ENCODE data around the gene RPIA. TPM values are rescaled to one million over a fixed set of nuclear protein-coding genes. Genes with fewer than 3 reads are reported as not detected.
"Not testable (repeated sequence)": the region's sequence is repeated elsewhere in the genome, so short reads cannot be mapped to it uniquely, and the experiment has no call there.

The RPIA gene
- total and polyA plus RNA-seq, 7 donors = 14.1 to 45.6 (median 21.2) TPM

- 82 to 84% (median 83%) methylated on average over 2 of the region's 2 CpGs for WGBS, 3 donors
- H3K27me3 ChIP-seq (ENCODE audit: insufficient read depth in 3 of 3, low read length in 2 of 3); H3K36me3 ChIP-seq (ENCODE audit: insufficient read depth in 1 of 2, low read depth in 1 of 2); H3K4me1 ChIP-seq; intact Hi-C loops (cut with DNase I); H3K4me3 ChIP-seq; ATAC-seq; H3K27ac ChIP-seq; H3K9me3 ChIP-seq; DNase-seq: not testable (repeated sequence)
Measured at GRCh38 chr2:88795932-88796331, 104.5 kb downstream of the RPIA start.

DNA sequence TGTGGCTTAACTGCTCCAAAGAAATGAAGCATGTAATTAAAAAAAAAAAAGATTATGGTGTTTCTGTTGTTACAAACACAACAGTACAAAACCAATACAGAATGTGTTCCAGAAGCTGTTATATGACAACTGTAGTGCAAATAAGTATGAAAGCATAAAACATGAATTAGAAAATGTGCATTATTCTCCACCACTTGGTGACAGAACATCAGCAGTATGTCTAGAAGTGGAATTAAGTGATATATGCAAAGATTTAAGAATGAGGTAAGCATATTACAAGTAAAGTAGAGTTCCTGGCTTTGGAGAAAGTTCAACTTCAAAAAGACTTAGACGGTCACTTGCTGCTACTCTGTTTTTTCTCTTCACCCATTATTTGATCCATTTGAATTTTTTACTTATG, 105.0 kb downstream of the RPIA start:
- H3K36me3 ChIP-seq (ENCODE audit: insufficient read depth in 1 of 2, low read depth in 1 of 2); H3K27me3 ChIP-seq (ENCODE audit: insufficient read depth in 3 of 3, low read length in 2 of 3); H3K27ac ChIP-seq; H3K4me1 ChIP-seq; DNase-seq; intact Hi-C loops (cut with DNase I); H3K4me3 ChIP-seq; ATAC-seq; H3K9me3 ChIP-seq: not testable (repeated sequence)
- WGBS, 3 donors = 61 to 81% (median 63%) methylated on average over 1 of the region's 1 CpG

DNA sequence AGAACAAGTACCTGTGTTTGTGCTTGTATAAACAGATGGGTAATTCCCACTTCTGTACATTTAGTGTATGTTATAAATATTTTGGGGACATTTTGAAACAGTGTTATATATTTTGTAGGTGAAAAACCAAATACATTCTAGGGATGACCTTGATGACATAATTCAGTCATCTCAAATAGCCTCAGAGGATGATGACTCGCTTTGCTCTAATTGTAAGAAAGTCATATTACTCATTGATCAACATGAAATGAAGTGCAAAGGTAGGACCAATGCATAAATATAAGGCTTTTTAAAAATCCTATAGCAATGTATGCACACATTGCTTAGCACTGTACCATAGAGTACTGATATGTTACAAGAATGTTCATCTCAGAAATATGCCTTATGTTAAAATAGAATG, 105.7 kb downstream of the RPIA start:
- H3K27me3 ChIP-seq (ENCODE audit: insufficient read depth in 3 of 3, low read length in 2 of 3); H3K27ac ChIP-seq; intact Hi-C loops (cut with DNase I); H3K9me3 ChIP-seq; H3K4me1 ChIP-seq; H3K36me3 ChIP-seq (ENCODE audit: insufficient read depth in 1 of 2, low read depth in 1 of 2); ATAC-seq; DNase-seq; H3K4me3 ChIP-seq: not testable (repeated sequence)
- 68 to 85% (median 79%) methylated on average over 1 of the region's 1 CpG for WGBS, 3 donors

Other genes starting within 250 kb of the RPIA start
- not detected for gene FOXI3, start 239.0 kb upstream of the RPIA start, total RNA-seq
- gene FOXI3, start 239.0 kb upstream of the RPIA start, polyA plus RNA-seq = not detected
- gene EIF2AK3, start 64.2 kb upstream of the RPIA start, total RNA-seq = 1 to 10 TPM; 5.0 to 9.6 (median 8.0) TPM
- 1 to 10 TPM; 2.1 to 7.7 (median 6.7) TPM for gene EIF2AK3, start 64.2 kb upstream of the RPIA start, polyA plus RNA-seq